Mammary epithelial cell (primary cell): ENCODE results near the gene CYTH2.
"Not testable (repeated sequence)": the region's sequence is repeated elsewhere in the genome, so short reads cannot be mapped to it uniquely, and the experiment has no call there.

Experiments
- EZH2 ChIP-seq: IDR thresholded peaks from 2 replicates; pipeline ENCODE4 v1.6.1; 2012; ENCODE audit warnings: low read length, inconsistent platforms, borderline replicate concordance
- TF ChIP-seq, protein P1 (sequence below), 2 donors: IDR thresholded peaks in 1 of 2; conservative IDR thresholded peaks in 1 of 2; 2 replicates each; pipeline ENCODE4 v1.5.1; 2011 to 2012; ENCODE audit warnings: inconsistent platforms in 2 of 2, low read length in 2 of 2, mild to moderate bottlenecking in 2 of 2, control low read depth in 1 of 2, low read depth in 1 of 2; ENCODE audit not compliant: insufficient read depth in 1 of 2; ENCODE audit errors: extremely low read depth in 1 of 2

DNA sequence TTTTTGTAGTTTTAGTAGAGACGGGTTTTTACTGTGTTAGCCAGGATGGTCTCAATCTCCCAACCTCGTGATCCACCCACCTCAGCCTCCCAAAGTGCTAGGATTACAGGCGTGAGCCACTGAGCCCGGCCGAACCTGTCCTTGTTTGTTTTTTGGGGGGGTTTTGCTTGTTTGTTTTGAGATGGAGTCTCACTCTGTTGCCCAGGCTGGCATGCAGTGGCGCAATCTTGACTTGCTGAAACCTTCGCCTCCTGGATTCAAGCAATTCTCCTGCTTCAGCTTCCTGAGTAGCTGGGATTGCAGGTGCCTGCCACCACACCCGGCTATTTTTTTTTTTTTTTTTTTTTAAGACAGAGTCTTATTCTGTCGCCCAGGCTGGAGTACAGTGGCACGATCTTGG is 17.5 kb downstream of the CYTH2 start:
- TF ChIP-seq, protein P1, sequence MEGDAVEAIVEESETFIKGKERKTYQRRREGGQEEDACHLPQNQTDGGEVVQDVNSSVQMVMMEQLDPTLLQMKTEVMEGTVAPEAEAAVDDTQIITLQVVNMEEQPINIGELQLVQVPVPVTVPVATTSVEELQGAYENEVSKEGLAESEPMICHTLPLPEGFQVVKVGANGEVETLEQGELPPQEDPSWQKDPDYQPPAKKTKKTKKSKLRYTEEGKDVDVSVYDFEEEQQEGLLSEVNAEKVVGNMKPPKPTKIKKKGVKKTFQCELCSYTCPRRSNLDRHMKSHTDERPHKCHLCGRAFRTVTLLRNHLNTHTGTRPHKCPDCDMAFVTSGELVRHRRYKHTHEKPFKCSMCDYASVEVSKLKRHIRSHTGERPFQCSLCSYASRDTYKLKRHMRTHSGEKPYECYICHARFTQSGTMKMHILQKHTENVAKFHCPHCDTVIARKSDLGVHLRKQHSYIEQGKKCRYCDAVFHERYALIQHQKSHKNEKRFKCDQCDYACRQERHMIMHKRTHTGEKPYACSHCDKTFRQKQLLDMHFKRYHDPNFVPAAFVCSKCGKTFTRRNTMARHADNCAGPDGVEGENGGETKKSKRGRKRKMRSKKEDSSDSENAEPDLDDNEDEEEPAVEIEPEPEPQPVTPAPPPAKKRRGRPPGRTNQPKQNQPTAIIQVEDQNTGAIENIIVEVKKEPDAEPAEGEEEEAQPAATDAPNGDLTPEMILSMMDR (conservative IDR thresholded peaks at IDR 0.05 in 1 of 2, IDR thresholded peaks at IDR 0.05 in 1 of 2; ENCODE audit: extremely low read depth in 1 of 2, insufficient read depth in 1 of 2, low read depth in 1 of 2, low read length in 2 of 2) = not testable (repeated sequence)
- TF ChIP-seq EZH2 = not testable (repeated sequence)
